KMS-11 (cell line): Measurements from ENCODE around the gene MYH11.

Experiments
- H2AFZ ChIP-seq: fragments of 200-600 bp; sonication (generic); 2 replicates; pipeline ENCODE4 v1.6.1; 2016; ENCODE audit warnings: antibody characterized with exemption, mixed run types, low read depth
- H3K27ac ChIP-seq: fragments of 200-600 bp; sonication (generic); 2 replicates; pipeline ENCODE4 v1.6.1; 2016; ENCODE audit warnings: mild to moderate bottlenecking, mixed run types
- H3K27me3 ChIP-seq: fragments of 200-600 bp; sonication (generic); 2 replicates; pipeline ENCODE4 v1.6.1; 2017; ENCODE audit warnings: mild to moderate bottlenecking, low read depth, mixed run types, moderate library complexity; ENCODE audit not compliant: insufficient read depth
- H3K36me3 ChIP-seq: fragments of 200-600 bp; sonication (generic); 2 replicates; pipeline ENCODE4 v1.6.1; 2017; ENCODE audit warnings: mild to moderate bottlenecking, mixed run types; ENCODE audit not compliant: insufficient read depth
- H3K4me1 ChIP-seq: fragments of 200-600 bp; sonication (generic); 2 replicates; pipeline ENCODE4 v1.6.1; 2016; ENCODE audit warnings: mild to moderate bottlenecking, low read depth, mixed run types; ENCODE audit not compliant: poor library complexity, severe bottlenecking
- H3K4me2 ChIP-seq: fragments of 200-600 bp; sonication (generic); 2 replicates; pipeline ENCODE4 v1.7.0; 2016; ENCODE audit warnings: mild to moderate bottlenecking, mixed run types
- H3K4me3 ChIP-seq: fragments of 200-600 bp; sonication (generic); IDR thresholded peaks from 2 replicates; pipeline ENCODE4 v1.6.1; 2017; ENCODE audit warnings: low read depth, low read length, mixed read lengths; ENCODE audit not compliant: insufficient read depth
- H3K79me2 ChIP-seq: fragments of 200-600 bp; sonication (generic); 2 replicates; pipeline ENCODE4 v1.6.1; 2016; ENCODE audit warnings: low read depth, mixed run types; ENCODE audit not compliant: insufficient read depth
- H3K9ac ChIP-seq: fragments of 200-600 bp; sonication (generic); 2 replicates; pipeline ENCODE4 v1.6.1; 2016; ENCODE audit warnings: mild to moderate bottlenecking, mixed run types
- H4K20me1 ChIP-seq: fragments of 200-600 bp; sonication (generic); 2 replicates; pipeline ENCODE4 v1.6.1; 2016; ENCODE audit warnings: mild to moderate bottlenecking, mixed run types; ENCODE audit not compliant: insufficient read depth
- CTCF ChIP-seq: fragments of 200-600 bp; sonication (generic); conservative IDR thresholded peaks from 2 replicates; pipeline ENCODE4 v1.6.1; 2017; ENCODE audit warnings: low read depth, mild to moderate bottlenecking, antibody characterized with exemption, low read length, moderate library complexity, mixed read lengths

The MYH11 gene

GRCh38 chr16:15739464-15739863 is 117.4 kb downstream of the MYH11 start:
- H3K27ac ChIP-seq, result no peak overlapping the region
- H3K27me3 ChIP-seq, result no peaks in the 10 kb centered on the region
- H3K9ac ChIP-seq, result no peak overlapping the region
- no peak overlapping the region for H2AFZ ChIP-seq
- H3K4me1 ChIP-seq, result no peaks in the 10 kb centered on the region
- no peak overlapping the region for H3K4me3 ChIP-seq
- no peaks in the 10 kb centered on the region for H4K20me1 ChIP-seq
- no peaks in the 10 kb centered on the region for H3K79me2 ChIP-seq
- H3K36me3 ChIP-seq, result no peaks in the 10 kb centered on the region
- no peak for TF ChIP-seq CTCF
- no peak overlapping the region for H3K4me2 ChIP-seq

- Histone ChIP-seq H3K36me3 (no peaks in the 10 kb centered on the region), H2AFZ (no peak overlapping the region), H3K4me2 (no peak overlapping the region), H3K4me1 (no peaks in the 10 kb centered on the region), H3K4me3 (no peak overlapping the region), H3K27ac (no peak overlapping the region), H4K20me1 (no peaks in the 10 kb centered on the region), H3K9ac (no peak overlapping the region), H3K79me2 (no peaks in the 10 kb centered on the region), H3K27me3 (no peaks in the 10 kb centered on the region)
- TF ChIP-seq CTCF, result no peak
Measured at GRCh38 chr16:15737140-15737644, 119.6 kb downstream of the MYH11 start.

DNA sequence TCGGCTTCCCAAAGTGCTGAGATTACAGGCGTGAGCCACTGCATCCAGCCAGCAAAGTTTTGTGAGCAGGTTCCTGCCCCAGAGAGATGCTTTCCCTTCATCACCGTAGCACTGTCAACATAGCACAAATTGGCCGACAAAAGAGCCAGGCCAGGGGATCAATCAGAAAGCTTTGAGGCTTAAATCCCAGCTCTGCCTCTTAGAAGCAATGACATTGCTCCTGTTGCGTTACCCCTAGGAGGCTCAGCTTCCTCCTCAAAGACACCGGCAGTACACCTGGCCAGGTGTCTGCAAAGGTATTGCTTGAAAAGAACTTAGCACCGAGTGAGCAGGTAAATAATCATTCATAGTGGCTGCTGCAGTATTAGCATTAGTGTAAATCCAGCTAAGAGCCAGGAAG is 120.3 kb downstream of the MYH11 start:
- TF ChIP-seq CTCF, result no peak
- H3K36me3 ChIP-seq, result no peaks in the 10 kb centered on the region
- no peaks in the 10 kb centered on the region for H3K4me1 ChIP-seq
- H3K27me3 ChIP-seq, result no peaks in the 10 kb centered on the region
- no peak overlapping the region for H3K4me3 ChIP-seq
- no peak overlapping the region for H3K27ac ChIP-seq
- no peak overlapping the region for H3K4me2 ChIP-seq
- H3K9ac ChIP-seq, result no peak overlapping the region
- H2AFZ ChIP-seq, result no peak overlapping the region
- H4K20me1 ChIP-seq, result no peaks in the 10 kb centered on the region
- H3K79me2 ChIP-seq, result no peaks in the 10 kb centered on the region

DNA sequence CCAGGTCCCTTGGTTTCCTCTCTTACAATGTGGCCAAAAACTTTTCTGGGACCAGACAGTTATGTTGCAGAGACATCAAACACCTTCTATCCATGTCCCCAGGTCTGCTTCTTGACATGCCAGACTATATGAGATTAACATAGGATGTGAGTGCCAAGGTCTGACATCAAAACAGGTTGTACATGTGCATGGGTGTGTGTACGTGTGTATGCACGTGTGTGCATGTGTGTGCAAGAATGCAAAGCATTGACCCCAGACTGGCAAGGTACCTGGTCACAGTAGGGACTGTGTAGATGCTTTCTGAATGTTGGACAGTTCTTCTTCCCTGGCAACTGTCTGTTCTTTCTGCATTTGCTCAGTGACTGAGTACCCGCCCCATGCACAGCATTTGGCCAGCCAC is 121.2 kb downstream of the MYH11 start:
- no peak overlapping the region for H3K4me2 ChIP-seq
- no peak overlapping the region for H3K4me3 ChIP-seq
- no peaks in the 10 kb centered on the region for H3K79me2 ChIP-seq
- TF ChIP-seq CTCF, result no peak
- no peaks in the 10 kb centered on the region for H4K20me1 ChIP-seq
- no peaks in the 10 kb centered on the region for H3K27me3 ChIP-seq
- no peak overlapping the region for H3K9ac ChIP-seq
- H2AFZ ChIP-seq, result no peak overlapping the region
- H3K27ac ChIP-seq, result no peak overlapping the region
- no peaks in the 10 kb centered on the region for H3K4me1 ChIP-seq
- no peaks in the 10 kb centered on the region for H3K36me3 ChIP-seq
